GM18907 (cell line): Measurements from ENCODE around the gene PLIN4.

ENCODE experiments used
- ATAC-seq: cut with Tn5 transposase; IDR thresholded peaks from one replicate; pipeline ENCODE4 v1.9.1; 2021; ENCODE audit warnings: mild to moderate bottlenecking, moderate library complexity; ENCODE audit not compliant: unreplicated experiment

The PLIN4 gene

DNA sequence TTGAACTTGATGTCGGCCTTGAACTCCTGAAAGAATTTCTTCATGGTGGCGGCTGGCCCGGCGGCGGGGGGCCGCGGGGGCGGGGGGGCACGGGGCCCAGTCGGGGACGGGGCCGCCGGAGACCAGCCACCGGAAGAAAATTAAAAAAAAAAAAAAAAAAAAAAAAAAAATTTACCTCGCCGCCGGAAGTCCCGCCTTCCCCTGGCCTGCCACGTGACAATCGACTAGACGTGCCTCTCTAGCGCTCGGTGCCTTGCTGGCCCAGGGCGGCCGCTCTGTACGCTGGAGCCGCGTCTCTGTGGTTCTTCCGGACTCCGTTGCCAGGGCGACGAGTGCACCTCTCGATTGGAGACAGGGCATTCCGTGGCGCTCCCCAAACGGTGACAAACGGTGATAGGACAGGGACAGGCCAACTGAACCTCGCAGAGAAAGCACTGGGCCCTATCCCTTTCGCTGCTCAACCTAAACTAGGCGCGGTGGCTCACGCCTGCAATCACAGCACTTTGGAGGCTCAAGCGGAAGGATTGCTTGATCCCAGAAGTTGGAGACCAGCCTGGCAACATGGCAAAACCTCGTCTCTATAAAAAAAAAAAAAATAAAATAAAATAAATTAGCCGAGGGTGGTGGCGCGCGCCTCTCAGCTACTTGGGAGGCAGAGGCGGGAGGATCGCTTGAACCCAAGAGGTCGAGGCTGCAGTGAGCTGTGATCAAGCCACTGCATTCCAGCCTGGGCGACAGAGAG is 60.5 kb downstream of the PLIN4 start, which contains the start of gene UBXN6:
Gene UBXN6, minus strand, starts transcription at position 141 of the 742 bp plus-strand sequence. Its CDS starts 97 bp downstream, at position 44.
- peak; percentile 83 for ATAC-seq

DNA sequence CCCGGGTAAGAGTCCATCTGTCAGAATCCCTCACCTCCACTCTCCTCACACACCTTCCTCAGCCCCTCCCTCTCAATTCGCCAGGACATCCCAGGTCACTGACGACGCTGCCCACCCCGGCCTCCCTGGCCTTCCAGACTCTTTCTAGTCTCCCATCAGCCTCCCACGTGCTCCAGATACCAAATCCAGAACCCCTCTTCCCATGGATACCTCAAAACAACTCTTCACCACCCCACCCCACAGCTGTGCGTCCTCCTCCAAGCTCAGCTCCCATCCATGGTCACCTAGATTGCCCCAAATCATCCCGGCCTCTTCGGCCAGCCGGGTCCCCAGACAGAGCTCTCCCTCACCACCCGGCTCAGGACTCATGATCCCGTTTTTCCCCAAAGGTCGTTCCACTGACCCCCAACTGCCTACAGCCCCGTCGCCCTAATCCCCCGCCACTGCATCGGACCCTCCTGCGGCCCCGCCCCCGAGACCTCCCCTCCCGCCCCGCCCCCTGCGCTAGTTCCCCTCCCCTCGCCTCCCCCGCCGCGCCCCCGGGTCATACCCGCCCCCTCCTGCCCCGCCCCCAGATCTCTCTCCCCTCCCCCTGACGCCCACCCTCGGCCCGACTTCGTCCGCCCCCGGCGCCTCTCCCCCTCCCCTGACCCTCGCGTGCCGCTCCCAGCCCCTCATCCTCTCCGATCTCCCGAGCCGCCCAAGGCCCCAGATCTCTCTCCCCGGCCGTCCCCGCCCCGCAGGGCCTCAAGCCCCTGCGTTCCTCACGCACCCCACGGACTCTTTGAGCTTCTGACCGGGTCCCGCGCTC is 61.2 kb downstream of the PLIN4 start:
- ATAC-seq = peak; percentile 9

DNA sequence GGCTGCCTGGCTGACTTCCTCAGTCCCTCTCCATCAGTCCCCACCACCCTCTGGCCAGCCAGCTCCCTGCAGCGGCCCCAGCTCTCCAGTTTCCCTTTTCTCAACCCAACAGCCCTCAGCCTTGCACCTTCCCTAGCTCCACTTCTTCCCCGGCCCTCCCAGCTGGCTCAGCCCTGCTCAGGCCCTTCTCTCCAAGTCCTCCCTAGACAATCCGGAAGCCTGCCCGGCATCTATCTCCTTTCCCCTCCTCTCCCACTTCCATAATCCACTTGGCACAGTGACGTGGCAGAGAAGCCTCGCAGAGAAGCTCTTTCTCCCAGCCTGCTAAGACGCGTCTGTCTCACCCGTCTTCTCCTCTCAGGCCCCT is 61.8 kb downstream of the PLIN4 start:
- ATAC-seq = no peak

DNA sequence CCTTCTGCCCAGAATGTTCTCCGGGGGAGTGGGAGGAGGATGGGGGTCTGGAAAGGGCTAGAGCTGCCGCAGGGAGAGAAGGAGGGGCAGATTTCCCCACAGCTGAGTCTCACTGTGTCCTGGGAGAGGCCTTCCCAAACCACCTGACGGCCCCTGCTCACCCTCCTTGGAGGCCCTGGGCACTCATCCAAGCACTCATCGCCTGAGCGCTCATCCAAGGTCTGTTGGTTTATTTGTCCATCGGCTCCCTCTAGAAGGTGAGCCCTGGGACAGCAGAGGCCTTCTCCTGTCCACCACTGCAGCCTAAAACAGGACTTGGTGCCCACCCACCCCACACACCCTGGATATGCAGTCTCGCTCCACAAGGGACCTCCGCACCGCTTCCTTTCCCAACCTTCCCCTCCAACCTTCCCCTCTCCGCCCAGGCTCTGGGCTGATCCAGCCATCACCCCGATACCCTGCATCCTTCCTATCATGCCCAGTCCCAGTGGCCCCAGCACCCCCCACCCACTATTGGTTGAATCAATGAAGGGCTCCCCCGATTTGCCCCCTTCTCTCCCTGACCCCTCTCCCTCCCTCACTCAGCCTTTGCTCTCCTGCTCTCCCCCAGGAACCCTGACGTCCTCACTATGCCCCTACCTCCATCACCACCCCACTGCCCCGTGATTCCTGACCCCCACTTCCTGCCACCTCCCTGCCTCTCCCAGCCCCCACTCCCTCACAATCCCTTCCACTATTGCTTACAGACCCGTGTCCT is 62.4 kb downstream of the PLIN4 start:
- no peak for ATAC-seq

DNA sequence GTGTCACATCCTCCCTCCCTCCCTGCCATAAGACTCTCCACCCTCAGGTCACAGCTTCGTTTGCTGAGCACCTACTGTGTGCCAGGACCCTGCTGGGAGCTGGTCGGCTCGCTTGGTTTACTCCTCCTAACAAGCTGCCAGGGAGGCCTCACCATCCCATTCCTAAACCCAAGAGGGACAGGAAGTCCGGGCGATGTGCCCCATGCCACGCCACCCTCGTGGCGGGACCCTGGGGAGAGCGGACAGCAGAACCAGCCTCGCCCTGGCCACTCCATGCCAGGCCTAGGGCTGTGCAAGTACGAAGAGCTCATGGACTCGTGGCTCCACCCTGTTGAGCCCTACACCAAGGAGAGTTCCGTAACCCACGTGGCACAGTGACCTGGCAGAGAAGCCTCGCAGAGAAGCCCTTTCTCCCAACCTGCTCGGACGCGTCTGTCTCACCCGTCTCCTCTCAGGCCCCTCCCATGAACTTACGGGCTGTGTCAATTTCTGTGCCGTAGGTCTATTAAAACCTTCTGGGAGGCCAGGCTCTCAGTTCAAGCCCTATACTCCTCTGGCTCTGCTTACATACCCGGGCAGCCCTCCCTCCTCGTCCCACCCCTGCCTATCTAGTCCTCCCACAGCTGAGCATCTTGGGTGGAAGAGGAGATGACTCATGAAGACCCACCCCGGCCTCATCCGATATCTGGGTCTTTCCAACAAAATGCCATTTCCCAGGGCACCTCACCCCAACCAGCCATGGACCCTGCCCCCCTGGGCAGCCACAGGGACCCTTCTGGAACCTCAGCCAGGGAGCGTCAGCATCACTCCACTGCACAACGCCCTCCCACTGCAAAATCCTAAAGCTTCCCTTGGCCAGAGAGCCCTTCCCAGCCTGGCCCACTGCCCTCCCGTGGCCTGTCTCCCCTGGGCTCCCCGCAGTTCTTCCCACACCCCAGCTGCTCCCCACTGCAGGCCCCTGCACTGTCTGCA is 63.3 kb downstream of the PLIN4 start:
- ATAC-seq = no peak

DNA sequence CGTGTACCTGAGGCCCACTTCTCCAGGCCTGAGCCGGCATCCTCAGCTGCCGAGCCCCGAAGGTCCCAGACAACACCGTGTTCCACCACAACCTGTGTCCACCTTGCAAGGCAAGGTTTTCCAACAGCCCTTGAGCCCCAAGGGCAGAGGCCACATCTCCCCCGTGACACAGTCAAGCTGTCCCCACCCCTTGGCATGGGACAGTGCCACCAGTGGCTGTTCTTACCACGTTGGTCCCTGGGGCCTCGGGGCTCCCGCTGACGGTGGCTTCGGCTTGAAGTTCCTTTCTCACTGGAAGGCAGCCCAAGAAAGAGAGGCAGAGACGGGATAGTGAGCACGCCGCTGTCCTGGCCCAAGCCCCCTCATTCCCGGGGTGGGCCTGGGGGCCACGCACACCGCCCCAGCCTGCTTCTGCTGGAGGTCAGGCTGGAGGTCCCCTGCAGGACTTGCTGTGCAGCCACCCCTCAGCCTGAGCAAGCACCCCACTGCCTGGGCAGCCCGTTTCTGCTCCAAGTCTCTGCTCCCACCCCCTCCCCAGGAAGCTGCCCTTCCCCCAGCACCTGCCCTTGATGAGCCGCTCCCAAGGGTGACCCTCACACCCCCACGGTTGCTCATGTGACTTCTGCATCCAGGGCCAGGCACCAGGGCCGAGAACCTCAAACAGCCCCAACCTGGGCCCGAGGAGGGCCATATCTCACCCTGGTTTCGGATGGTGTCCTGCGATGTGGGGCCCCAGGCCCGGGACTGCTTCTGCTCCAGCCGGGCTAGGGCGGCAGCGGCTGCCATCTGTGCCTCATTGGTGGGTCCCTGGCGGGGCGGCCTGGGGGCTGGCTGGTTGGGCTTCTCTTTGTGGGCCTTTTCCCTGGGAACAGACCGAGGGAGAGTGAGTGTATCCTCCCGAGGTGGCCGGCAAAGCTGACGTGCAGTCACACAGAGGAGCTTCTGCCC is 64.8 kb downstream of the PLIN4 start:
- no peak for ATAC-seq

DNA sequence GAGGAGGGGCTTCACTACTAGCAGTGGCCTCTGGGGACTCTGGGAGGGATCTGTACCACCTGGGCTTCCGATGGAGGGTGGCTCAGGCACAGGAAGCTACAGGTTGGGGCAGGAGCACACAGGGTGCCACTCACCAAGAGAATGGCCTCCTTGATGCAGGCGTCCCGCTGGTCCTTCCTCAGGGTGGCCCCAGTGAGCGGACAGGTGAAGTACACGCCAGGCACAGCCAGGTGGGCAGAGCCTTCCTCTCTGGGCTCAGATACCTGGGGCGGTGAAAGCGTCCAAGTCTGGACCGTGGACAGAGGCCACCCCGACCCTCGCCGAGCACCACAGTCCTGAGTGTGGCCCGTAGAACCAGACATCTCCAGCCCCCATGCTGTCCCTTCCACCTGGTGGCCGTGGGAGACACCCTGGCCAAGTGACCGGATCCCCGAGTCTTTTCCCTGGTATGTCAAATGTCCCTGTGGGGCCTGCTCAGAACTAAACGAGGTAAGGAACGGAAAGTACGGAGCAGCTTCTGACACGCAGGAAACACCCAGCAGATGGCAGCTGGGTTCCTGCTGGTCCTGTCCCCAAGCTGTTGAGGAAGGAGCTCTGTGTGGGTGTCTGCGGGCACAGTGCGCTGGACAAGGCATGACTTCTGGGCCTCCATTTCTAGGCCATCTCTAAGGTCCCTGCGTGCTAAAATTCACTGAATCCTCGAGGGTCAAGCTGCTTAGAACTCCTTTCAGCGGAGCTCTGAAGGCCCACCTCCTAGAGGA is 65.9 kb downstream of the PLIN4 start:
- ATAC-seq = no peak
